IMR-90 (cell line): ENCODE results near the gene CPNE6. TPM values are rescaled to one million over a fixed set of nuclear protein-coding genes. Genes with fewer than 3 reads are reported as not detected.

Experiments
- ATAC-seq: fragments of 200-7000 bp; cut with Tn5 transposase; 2 replicates; pipeline ENCODE4 v1.9.1; 2020; ENCODE audit warnings: low read depth, mild to moderate bottlenecking, moderate library complexity
- BruUV-seq: library from RNA; stranded (reverse); fragments of 400-500 nt; replicated peaks from 2 replicates; lab custom pipeline; 2021; lab: Mats Ljungman, UMichigan
- CTCF ChIA-PET: fragments of 300-600 bp; formaldehyde crosslinking; extraction: SDS; loops from one replicate; lab custom pipeline; 2021; ENCODE audit warnings: antibody characterized with exemption; lab: Yijun Ruan, JAX
- POLR2A ChIA-PET: fragments of 300-600 bp; sonication (Branson Sonifier 250); formaldehyde crosslinking; loops from one replicate; lab custom pipeline; 2022; ENCODE audit warnings: antibody characterized with exemption; ENCODE audit not compliant: unreplicated experiment; lab: Charles Lee
- DNase-seq: peaks from one replicate; pipeline ENCODE4 v3.0.0; 2013
- H2AFZ ChIP-seq: replicated peaks from 2 replicates; pipeline ENCODE3; 2013; ENCODE audit warnings: low read length, mild to moderate bottlenecking; ENCODE audit not compliant: poor library complexity
- H2AK5ac ChIP-seq: 2 replicates; pipeline ENCODE4 v1.6.1; 2013; ENCODE audit warnings: low read depth, low read length, inconsistent platforms
- H2AK9ac ChIP-seq: replicated peaks from 2 replicates; pipeline ENCODE3; 2013; ENCODE audit warnings: mild to moderate bottlenecking, low read depth, low read length, moderate library complexity; ENCODE audit not compliant: poor library complexity
- H2BK120ac ChIP-seq: 2 replicates; pipeline ENCODE4 v1.6.1; 2013; ENCODE audit warnings: low read depth, low read length, inconsistent platforms
- H2BK15ac ChIP-seq: 3 replicates; pipeline ENCODE4 v1.6.1; 2013; ENCODE audit warnings: low read depth, low read length, inconsistent platforms
- H2BK20ac ChIP-seq: 2 replicates; pipeline ENCODE4 v1.6.1; 2013; ENCODE audit warnings: low read depth, mild to moderate bottlenecking, inconsistent platforms, low read length, moderate library complexity
- H2BK5ac ChIP-seq: 2 replicates; pipeline ENCODE4 v1.6.1; 2013; ENCODE audit warnings: mild to moderate bottlenecking, low read depth, low read length, inconsistent platforms; ENCODE audit not compliant: poor library complexity, severe bottlenecking
- H3K14ac ChIP-seq: replicated peaks from 2 replicates; pipeline ENCODE4 v1.6.1; 2013; ENCODE audit warnings: low read depth, low read length, inconsistent platforms
- H3K18ac ChIP-seq: 2 replicates; pipeline ENCODE4 v1.6.1; 2013; ENCODE audit warnings: low read depth, low read length, control low read depth
- H3K23ac ChIP-seq: 2 replicates; pipeline ENCODE4 v1.6.1; 2013; ENCODE audit warnings: low read depth, low read length, inconsistent platforms
- H3K27ac ChIP-seq: 2 replicates; pipeline ENCODE4 v1.5.1; 2013; ENCODE audit warnings: mild to moderate bottlenecking, control low read depth, low read length; ENCODE audit not compliant: insufficient read depth
- H3K27me3 ChIP-seq: 2 replicates; pipeline ENCODE4 v1.6.1; 2013; ENCODE audit warnings: low read length; ENCODE audit not compliant: control insufficient read depth, insufficient read depth
- H3K36me3 ChIP-seq: 2 replicates; pipeline ENCODE4 v1.6.1; 2013; ENCODE audit warnings: low read length, mixed read lengths; ENCODE audit not compliant: control insufficient read depth, insufficient read depth
- H3K4ac ChIP-seq: 2 replicates; pipeline ENCODE4 v1.6.1; 2013; ENCODE audit warnings: low read depth, low read length, inconsistent platforms
- H3K4me1 ChIP-seq: 2 replicates; pipeline ENCODE4 v1.6.1; 2013; ENCODE audit warnings: low read length, mixed read lengths; ENCODE audit not compliant: control insufficient read depth, insufficient read depth
- H3K4me2 ChIP-seq: 2 replicates; pipeline ENCODE4 v1.6.1; 2013; ENCODE audit warnings: low read depth, mild to moderate bottlenecking, control low read depth, low read length, moderate library complexity
- H3K4me3 ChIP-seq: 2 replicates; pipeline ENCODE4 v1.5.1; 2013; ENCODE audit warnings: low read depth, mild to moderate bottlenecking, control low read depth, low read length, moderate library complexity; ENCODE audit not compliant: insufficient read depth
- H3K56ac ChIP-seq: 2 replicates; pipeline ENCODE4 v1.6.1; 2013; ENCODE audit warnings: low read length, inconsistent platforms; ENCODE audit not compliant: insufficient read depth; ENCODE audit errors: extremely low read depth
- H3K79me1 ChIP-seq, 2 experiments: 2 replicates each; pipeline ENCODE4 v1.6.1; 2013; ENCODE audit warnings: low read length in 2 of 2, inconsistent platforms in 1 of 2, low read depth in 1 of 2
- H3K9ac ChIP-seq: 2 replicates; pipeline ENCODE4 v1.6.1; 2013; ENCODE audit warnings: low read depth, low read length, control low read depth
- H3K9me1 ChIP-seq: 2 replicates; pipeline ENCODE4 v1.6.1; 2013; ENCODE audit warnings: low read length, inconsistent platforms; ENCODE audit not compliant: insufficient read depth
- H3K9me3 ChIP-seq: 2 replicates; pipeline ENCODE4 v1.6.1; 2013; ENCODE audit warnings: low read length; ENCODE audit not compliant: control insufficient read depth, insufficient read depth
- H4K20me1 ChIP-seq: 2 replicates; pipeline ENCODE4 v1.6.1; 2013; ENCODE audit warnings: low read length, inconsistent platforms; ENCODE audit not compliant: insufficient read depth
- H4K5ac ChIP-seq: 2 replicates; pipeline ENCODE4 v1.6.1; 2013; ENCODE audit warnings: mild to moderate bottlenecking, low read depth, low read length, control low read depth
- H4K8ac ChIP-seq, 2 experiments: 2 replicates each; pipeline ENCODE4 v1.6.1; 2013; ENCODE audit warnings: low read depth in 2 of 2, low read length in 2 of 2, control low read depth in 1 of 2, inconsistent platforms in 1 of 2
- H4K91ac ChIP-seq: 2 replicates; pipeline ENCODE4 v1.6.1; 2013; ENCODE audit warnings: low read depth, low read length, inconsistent platforms; ENCODE audit not compliant: insufficient read depth
- BHLHE40 ChIP-seq: fragments of 150-350 bp; IDR thresholded peaks from 2 replicates; pipeline ENCODE4 v1.6.1; 2016; ENCODE audit warnings: mild to moderate bottlenecking, low read depth, low read length
- CEBPB ChIP-seq: IDR thresholded peaks from 2 replicates; pipeline ENCODE4 v1.6.1; 2012; ENCODE audit warnings: low read depth, low read length, improper control_type of control experiment
- CHD1 ChIP-seq: IDR thresholded peaks from 2 replicates; pipeline ENCODE4 v1.6.1; 2012; ENCODE audit warnings: low read depth, low read length, improper control_type of control experiment
- FOS ChIP-seq: fragments of 150-350 bp; IDR thresholded peaks from 2 replicates; pipeline ENCODE4 v1.6.1; 2016; ENCODE audit warnings: low read depth, low read length
- MAFK ChIP-seq: IDR thresholded peaks from 2 replicates; pipeline ENCODE4 v1.6.1; 2012; ENCODE audit warnings: low read depth, low read length, improper control_type of control experiment
- MAZ ChIP-seq: IDR thresholded peaks from 2 replicates; pipeline ENCODE4 v1.6.1; 2012; ENCODE audit warnings: low read depth, mild to moderate bottlenecking, low read length, improper control_type of control experiment, moderate library complexity, borderline replicate concordance
- MXI1 ChIP-seq: IDR thresholded peaks from 2 replicates; pipeline ENCODE4 v1.6.1; 2012; ENCODE audit warnings: low read depth, mild to moderate bottlenecking, low read length, moderate library complexity, borderline replicate concordance
- NFE2L2 ChIP-seq: fragments of 150-350 bp; IDR thresholded peaks from 2 replicates; pipeline ENCODE4 v1.6.1; 2016; ENCODE audit warnings: low read depth, mild to moderate bottlenecking, low read length
- POLR2A ChIP-seq: IDR thresholded peaks from 2 replicates; pipeline ENCODE4 v1.6.1; 2012; ENCODE audit warnings: mild to moderate bottlenecking, low read depth, low read length
- RAD21 ChIP-seq: IDR thresholded peaks from 2 replicates; pipeline ENCODE4 v1.6.1; 2012; ENCODE audit warnings: low read length, improper control_type of control experiment
- RCOR1 ChIP-seq: IDR thresholded peaks from 2 replicates; pipeline ENCODE4 v1.6.1; 2012; ENCODE audit warnings: mild to moderate bottlenecking, low read length, improper control_type of control experiment; ENCODE audit not compliant: insufficient replicate concordance
- RFX5 ChIP-seq: IDR thresholded peaks from 2 replicates; pipeline ENCODE4 v1.8.0; 2012; ENCODE audit warnings: low read depth, mild to moderate bottlenecking, low read length, moderate library complexity
- SMC3 ChIP-seq: fragments of 150-350 bp; IDR thresholded peaks from 2 replicates; pipeline ENCODE4 v1.6.1; 2016; ENCODE audit warnings: low read depth, mild to moderate bottlenecking, antibody characterized with exemption, low read length, moderate library complexity
- WGBS, 2 experiments: methylation state at CpG; one replicate each; pipeline versions ENCODE4 v1.1.5 to v1.1.7; 2013; ENCODE audit warnings: missing lambda C conversion rate in 2 of 2; ENCODE audit not compliant: insufficient read length in 1 of 2; ENCODE audit errors: extremely low coverage in 2 of 2; 5-methylcytosine and 5-hydroxymethylcytosine counted together
- dilution Hi-C: fragments of 300-500 bp; cut with HindIII; formaldehyde crosslinking; loops from one replicate; pipeline ENCODE4 v1.14.3; 2018; ENCODE audit warnings: low sequenced_read_pairs; ENCODE audit not compliant: unreplicated experiment
- in situ Hi-C: fragments of 300-500 bp; cut with MboI; formaldehyde crosslinking; loops from 3 replicates; pipeline ENCODE4 v1.14.3; 2019; ENCODE audit warnings: low sequenced_read_pairs, inconsistent platforms, mixed read lengths
- intact Hi-C: fragments of 100-400 bp; cut with micrococcal nuclease; formaldehyde crosslinking; loops from 2 replicates; pipeline ENCODE4 v1.10.0; 2022
- polyA plus RNA-seq, 3 experiments: library from polyadenylated mRNA; depleted of rRNA; stranded (reverse); fragments of >200 nt; gene quantifications; 2 replicates each; pipeline ENCODE4 v1.2.3, GENCODE V29; 2012; ENCODE audit warnings: low replicate concordance in 1 of 3
- total RNA-seq: library from RNA; depleted of rRNA; stranded (reverse); fragments of >200 nt; gene quantifications from 2 replicates; pipeline ENCODE4 v1.2.3, GENCODE V29; 2012
- TF ChIP-seq, protein P1 (sequence below): conservative IDR thresholded peaks from 2 replicates; pipeline ENCODE4 v1.5.1; 2012; ENCODE audit warnings: mild to moderate bottlenecking, low read depth, low read length, improper control_type of control experiment
- TF ChIP-seq, protein P2 (sequence below): fragments of 150-350 bp; IDR thresholded peaks from 2 replicates; pipeline ENCODE4 v1.6.1; 2016; ENCODE audit warnings: low read depth, mild to moderate bottlenecking, low read length, moderate library complexity, borderline replicate concordance
- TF ChIP-seq, protein P3 (sequence below): fragments of 150-350 bp; IDR thresholded peaks from 2 replicates; pipeline ENCODE4 v1.6.1; 2017; ENCODE audit warnings: mild to moderate bottlenecking, antibody characterized with exemption, low read length, low read depth

Gene CPNE6
- total and polyA plus RNA-seq, 2 of the 4 experiments (the other 2 are of a cell fraction), result not detected

- H4K5ac ChIP-seq, result no peak overlapping the region
- H3K9ac ChIP-seq, result no peak overlapping the region
- no peak overlapping the region for H3K4me3 ChIP-seq
- no peak overlapping the region for H4K8ac ChIP-seq
- no peaks in the 10 kb centered on the region for H3K27me3 ChIP-seq
- no peak overlapping the region for H3K27ac ChIP-seq
- in situ Hi-C loops (no loop called here), intact Hi-C loops (no loop called here), dilution Hi-C loops (no loop called here)
- H3K9me3 ChIP-seq, result no peaks in the 10 kb centered on the region
- WGBS, 2 experiments, result no CpG with 5 or more reads among the region's 1 CpG
- no peak for ATAC-seq
- no peak overlapping the region for H2AFZ ChIP-seq
- peaks cover 0 to 4% of the 10 kb centered on the region in 2 experiments; a peak in 2 of 4 replicates for H3K79me1 ChIP-seq
- H3K4me1 ChIP-seq, result peaks cover under 1% of the 10 kb centered on the region; the same call in 1 of the 2 replicates
- no peak overlapping the region for H3K14ac ChIP-seq
- H4K20me1 ChIP-seq, result no peaks in the 10 kb centered on the region
- H3K9me1 ChIP-seq, result 0 out of 2 replicates have a peak, but pooled peaks cover under 1% of the 10 kb centered on the region
- no TSS peak for BruUV-seq
- H3K4ac ChIP-seq, result no peak overlapping the region
- H4K91ac ChIP-seq, result no peak overlapping the region
- H3K23ac ChIP-seq, result no peak overlapping the region
- H2BK20ac ChIP-seq, result no peak overlapping the region
- POLR2A ChIA-PET, result no interaction called here
- H2BK5ac ChIP-seq, result no peak overlapping the region
- H3K36me3 ChIP-seq, result no peaks in the 10 kb centered on the region
- no peak overlapping the region for H2BK120ac ChIP-seq
- no peak overlapping the region for H3K4me2 ChIP-seq
- TF ChIP-seq RAD21, result no peak
- TF ChIP-seq MAZ, result no peak
- TF ChIP-seq CEBPB, result no peak
- no peak for TF ChIP-seq FOS
- TF ChIP-seq, protein P1, sequence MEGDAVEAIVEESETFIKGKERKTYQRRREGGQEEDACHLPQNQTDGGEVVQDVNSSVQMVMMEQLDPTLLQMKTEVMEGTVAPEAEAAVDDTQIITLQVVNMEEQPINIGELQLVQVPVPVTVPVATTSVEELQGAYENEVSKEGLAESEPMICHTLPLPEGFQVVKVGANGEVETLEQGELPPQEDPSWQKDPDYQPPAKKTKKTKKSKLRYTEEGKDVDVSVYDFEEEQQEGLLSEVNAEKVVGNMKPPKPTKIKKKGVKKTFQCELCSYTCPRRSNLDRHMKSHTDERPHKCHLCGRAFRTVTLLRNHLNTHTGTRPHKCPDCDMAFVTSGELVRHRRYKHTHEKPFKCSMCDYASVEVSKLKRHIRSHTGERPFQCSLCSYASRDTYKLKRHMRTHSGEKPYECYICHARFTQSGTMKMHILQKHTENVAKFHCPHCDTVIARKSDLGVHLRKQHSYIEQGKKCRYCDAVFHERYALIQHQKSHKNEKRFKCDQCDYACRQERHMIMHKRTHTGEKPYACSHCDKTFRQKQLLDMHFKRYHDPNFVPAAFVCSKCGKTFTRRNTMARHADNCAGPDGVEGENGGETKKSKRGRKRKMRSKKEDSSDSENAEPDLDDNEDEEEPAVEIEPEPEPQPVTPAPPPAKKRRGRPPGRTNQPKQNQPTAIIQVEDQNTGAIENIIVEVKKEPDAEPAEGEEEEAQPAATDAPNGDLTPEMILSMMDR, result no peak
- no peak for TF ChIP-seq MAFK
- TF ChIP-seq MXI1, result no peak
- TF ChIP-seq, protein P2, sequence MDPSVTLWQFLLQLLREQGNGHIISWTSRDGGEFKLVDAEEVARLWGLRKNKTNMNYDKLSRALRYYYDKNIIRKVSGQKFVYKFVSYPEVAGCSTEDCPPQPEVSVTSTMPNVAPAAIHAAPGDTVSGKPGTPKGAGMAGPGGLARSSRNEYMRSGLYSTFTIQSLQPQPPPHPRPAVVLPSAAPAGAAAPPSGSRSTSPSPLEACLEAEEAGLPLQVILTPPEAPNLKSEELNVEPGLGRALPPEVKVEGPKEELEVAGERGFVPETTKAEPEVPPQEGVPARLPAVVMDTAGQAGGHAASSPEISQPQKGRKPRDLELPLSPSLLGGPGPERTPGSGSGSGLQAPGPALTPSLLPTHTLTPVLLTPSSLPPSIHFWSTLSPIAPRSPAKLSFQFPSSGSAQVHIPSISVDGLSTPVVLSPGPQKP, result no peak
- no peak for TF ChIP-seq RCOR1
- no peak for TF ChIP-seq NFE2L2
- TF ChIP-seq SMC3, result no peak
- TF ChIP-seq, protein P3, sequence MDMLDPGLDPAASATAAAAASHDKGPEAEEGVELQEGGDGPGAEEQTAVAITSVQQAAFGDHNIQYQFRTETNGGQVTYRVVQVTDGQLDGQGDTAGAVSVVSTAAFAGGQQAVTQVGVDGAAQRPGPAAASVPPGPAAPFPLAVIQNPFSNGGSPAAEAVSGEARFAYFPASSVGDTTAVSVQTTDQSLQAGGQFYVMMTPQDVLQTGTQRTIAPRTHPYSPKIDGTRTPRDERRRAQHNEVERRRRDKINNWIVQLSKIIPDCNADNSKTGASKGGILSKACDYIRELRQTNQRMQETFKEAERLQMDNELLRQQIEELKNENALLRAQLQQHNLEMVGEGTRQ, result no peak
- TF ChIP-seq CHD1, result no peak
- TF ChIP-seq RFX5, result no peak
- TF ChIP-seq POLR2A, result no peak
- TF ChIP-seq BHLHE40, result no peak
- no peak overlapping the region for H2AK9ac ChIP-seq
- no peak overlapping the region for H3K18ac ChIP-seq
- H2BK15ac ChIP-seq, result no peak overlapping the region
- H2AK5ac ChIP-seq, result no peak overlapping the region
- DNase-seq, result no peak
- CTCF ChIA-PET, result interaction anchor here (3.9 kb wide), 1 partner anchor 52 kb away, joined by 41 read pairs; no protein-coding TSS in a partner anchor
- H3K56ac ChIP-seq, result no peak overlapping the region
Observed at GRCh38 chr14:24110523-24110922, 39.2 kb downstream of the CPNE6 start.
